Karpas-422 (cell line): Measurements from ENCODE around the gene P2RX5. TPM values are rescaled to one million over a fixed set of nuclear protein-coding genes. Genes with fewer than 3 reads are reported as not detected.

ENCODE experiments used
- DNase-seq: peaks from one replicate; pipeline ENCODE4 v3.0.0-alpha.2; 2015
- H2AFZ ChIP-seq: fragments of 200-600 bp; sonication (generic); 2 replicates; pipeline ENCODE4 v1.6.1; 2014; ENCODE audit warnings: antibody characterized with exemption, low read length, mixed read lengths
- H3K27ac ChIP-seq: fragments of 200-600 bp; sonication (generic); 2 replicates; pipeline ENCODE4 v1.5.1; 2014; ENCODE audit warnings: mild to moderate bottlenecking, low read length, moderate library complexity
- H3K27me3 ChIP-seq: fragments of 200-600 bp; sonication (generic); 2 replicates; pipeline ENCODE4 v1.6.1; 2014; ENCODE audit warnings: low read length, mixed read lengths
- H3K36me3 ChIP-seq: fragments of 200-600 bp; sonication (generic); 2 replicates; pipeline ENCODE4 v1.6.1; 2014; ENCODE audit warnings: low read length, mixed read lengths; ENCODE audit not compliant: insufficient read depth
- H3K4me1 ChIP-seq: fragments of 200-600 bp; sonication (generic); 2 replicates; pipeline ENCODE4 v1.6.1; 2014; ENCODE audit warnings: mild to moderate bottlenecking, low read length, mixed read lengths
- H3K4me2 ChIP-seq: fragments of 200-600 bp; sonication (generic); 2 replicates; pipeline ENCODE4 v1.6.1; 2014; ENCODE audit warnings: low read length, low read depth, mild to moderate bottlenecking; ENCODE audit not compliant: poor library complexity, severe bottlenecking
- H3K4me3 ChIP-seq: fragments of 200-600 bp; sonication (generic); 2 replicates; pipeline ENCODE4 v1.5.1; 2014; ENCODE audit warnings: mild to moderate bottlenecking, antibody characterized with exemption, low read length, mixed read lengths
- H3K79me2 ChIP-seq: fragments of 200-600 bp; sonication (generic); 2 replicates; pipeline ENCODE4 v1.6.1; 2014; ENCODE audit warnings: mild to moderate bottlenecking, low read length, mixed read lengths
- H3K9ac ChIP-seq: fragments of 200-600 bp; sonication (generic); 2 replicates; pipeline ENCODE4 v1.6.0; 2014; ENCODE audit warnings: low read length
- H3K9me2 ChIP-seq: fragments of 200-600 bp; sonication (generic), shearing (Covaris generic); replicated peaks from 2 replicates; pipeline ENCODE4 v1.6.0; 2014; ENCODE audit warnings: mild to moderate bottlenecking, low read length, moderate library complexity; ENCODE audit not compliant: insufficient read depth
- H3K9me3 ChIP-seq: fragments of 300-700, 200-600 bp; sonication (generic); 2 replicates; pipeline ENCODE4 v1.6.1; 2014; ENCODE audit warnings: low read length, mixed read lengths
- H4K20me1 ChIP-seq: fragments of 200-600 bp; sonication (generic); 2 replicates; pipeline ENCODE4 v1.6.1; 2014; ENCODE audit warnings: mild to moderate bottlenecking, antibody characterized with exemption, low read length, low read depth; ENCODE audit not compliant: insufficient read depth
- total RNA-seq: library from RNA; depleted of rRNA; stranded (reverse); fragments of >200 nt; shearing (Covaris generic); gene quantifications from 2 replicates; pipeline ENCODE4 v1.2.3, GENCODE V29; 2014; ENCODE audit warnings: low replicate concordance

The P2RX5 gene
- total RNA-seq, 1 experiment from 2014 or later = 60.4 TPM

DNA sequence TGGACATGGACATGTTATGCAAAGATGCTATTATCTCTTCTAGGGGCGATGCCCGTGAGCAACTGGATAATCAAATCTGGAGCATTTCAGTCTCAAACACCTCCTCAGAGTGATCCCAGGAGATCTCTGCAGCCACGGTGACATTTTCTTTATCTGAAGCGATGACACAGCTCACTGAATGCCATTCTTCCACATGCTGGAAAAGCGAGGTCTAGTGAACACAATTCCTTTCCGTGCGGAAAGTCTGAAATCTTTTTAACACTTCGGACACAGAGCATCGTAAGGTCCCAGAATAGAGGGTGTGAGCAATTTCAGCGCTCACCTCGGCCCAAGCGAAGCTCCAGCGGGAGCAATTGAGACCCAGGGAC lies 27.2 kb upstream of the P2RX5 start:
- Histone ChIP-seq H3K9me2 (no peaks in the 10 kb centered on the region), H4K20me1 (peaks cover 20% of the 10 kb centered on the region), H3K4me2 (peak overlapping the region; percentile 94), H3K9me3 (no peaks in the 10 kb centered on the region), H3K27ac (peak overlapping the region; percentile 86), H3K79me2 (peaks cover 45% of the 10 kb centered on the region), H3K4me3 (peak overlapping the region; percentile 97), H3K27me3 (no peaks in the 10 kb centered on the region), H3K9ac (peak overlapping the region; percentile 97), H2AFZ (peak overlapping the region; percentile 73; the same call in 1 of the 2 replicates), H3K4me1 (peaks cover 40% of the 10 kb centered on the region), H3K36me3 (peaks cover 21% of the 10 kb centered on the region)
- DNase-seq = peak; percentile 82

DNA sequence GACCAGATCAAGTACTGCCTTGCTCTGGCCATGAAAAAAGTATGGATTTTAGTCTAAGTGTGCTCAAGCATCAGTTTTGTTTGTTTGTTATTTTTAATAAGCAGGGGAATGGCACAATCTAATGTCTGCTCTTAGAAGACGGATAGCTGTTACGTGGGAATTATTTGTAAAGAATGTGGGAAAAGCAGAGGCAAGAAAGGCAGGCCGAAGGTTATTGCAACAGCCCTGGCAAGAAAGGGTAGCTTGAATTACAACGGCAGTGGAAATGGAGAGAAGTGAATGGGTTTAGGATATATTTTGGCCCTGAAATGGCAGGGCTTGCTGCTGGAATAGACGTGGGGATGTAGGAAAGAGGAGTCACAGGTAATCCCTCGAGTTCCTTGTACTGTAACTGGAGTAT lies 26.8 kb upstream of the P2RX5 start:
- Histone ChIP-seq H2AFZ (no peak overlapping the region), H4K20me1 (peaks cover 20% of the 10 kb centered on the region), H3K9me2 (no peaks in the 10 kb centered on the region), H3K27ac (peak overlapping the region; percentile 86), H3K79me2 (peaks cover 42% of the 10 kb centered on the region), H3K4me3 (peak overlapping the region; percentile 97), H3K4me1 (peaks cover 37% of the 10 kb centered on the region), H3K4me2 (peak overlapping the region; percentile 94), H3K9me3 (no peaks in the 10 kb centered on the region), H3K36me3 (peaks cover 21% of the 10 kb centered on the region), H3K27me3 (no peaks in the 10 kb centered on the region), H3K9ac (peak overlapping the region; percentile 97)
- DNase-seq = no peak

DNA sequence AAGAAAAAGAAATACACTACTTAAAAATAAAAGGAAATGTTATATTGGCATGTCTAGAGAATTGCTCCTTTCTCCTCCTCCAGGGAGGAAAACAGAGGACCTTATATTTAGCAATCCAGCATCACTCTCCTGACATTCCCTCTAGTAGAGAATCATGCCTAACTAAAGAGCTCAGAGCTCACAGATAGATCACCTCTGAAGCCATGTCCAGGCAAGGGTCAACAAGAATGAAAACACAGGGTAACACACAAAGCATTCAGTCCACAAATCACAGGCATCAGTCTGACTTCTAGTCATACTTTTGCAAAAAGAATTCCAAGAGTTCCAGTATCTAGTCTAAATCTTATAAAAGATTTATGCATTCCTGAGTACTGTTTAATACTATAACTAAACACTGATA lies 23.3 kb upstream of the P2RX5 start:
- Histone ChIP-seq H3K4me2 (no peak overlapping the region), H3K36me3 (peaks cover 29% of the 10 kb centered on the region; the same call in 1 of the 2 replicates), H3K9me2 (no peaks in the 10 kb centered on the region), H3K4me1 (peaks cover 14% of the 10 kb centered on the region), H4K20me1 (0 out of 2 replicates have a peak, but pooled peaks cover under 1% of the 10 kb centered on the region), H3K4me3 (no peak overlapping the region), H3K27me3 (no peaks in the 10 kb centered on the region), H3K9me3 (no peaks in the 10 kb centered on the region), H2AFZ (no peak overlapping the region), H3K9ac (no peak overlapping the region), H3K79me2 (peaks cover 18% of the 10 kb centered on the region), H3K27ac (no peak overlapping the region)
- no peak for DNase-seq

DNA sequence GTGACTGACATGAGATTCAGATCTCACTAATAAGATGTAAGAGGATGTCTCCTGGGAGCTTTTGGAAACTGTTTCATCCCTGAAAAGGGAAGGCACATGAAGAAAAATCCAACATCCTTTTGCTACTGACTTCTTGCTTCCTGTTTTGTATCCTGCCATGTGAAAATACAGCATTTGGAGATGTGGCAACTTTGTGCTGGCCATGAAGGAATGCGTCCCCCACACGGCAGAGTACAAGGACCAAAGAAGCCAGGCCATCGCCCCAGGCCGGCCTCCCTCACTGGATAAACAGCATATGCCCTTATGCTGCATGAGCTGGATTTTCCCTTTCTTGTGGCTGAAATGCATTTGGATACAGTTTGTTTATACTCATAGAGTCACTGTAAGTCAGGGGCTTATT lies 22.2 kb upstream of the P2RX5 start:
- no peak overlapping the region for H3K4me2 ChIP-seq
- no peak overlapping the region for H2AFZ ChIP-seq
- H3K4me3 ChIP-seq = no peak overlapping the region
- no peaks in the 10 kb centered on the region for H3K27me3 ChIP-seq
- H4K20me1 ChIP-seq = no peaks in the 10 kb centered on the region
- H3K36me3 ChIP-seq = peaks cover 29% of the 10 kb centered on the region; the same call in 1 of the 2 replicates
- H3K4me1 ChIP-seq = peaks cover 14% of the 10 kb centered on the region
- H3K9me2 ChIP-seq = no peaks in the 10 kb centered on the region
- no peak overlapping the region for H3K27ac ChIP-seq
- H3K79me2 ChIP-seq = peaks cover 9% of the 10 kb centered on the region
- no peaks in the 10 kb centered on the region for H3K9me3 ChIP-seq
- no peak overlapping the region for H3K9ac ChIP-seq
- DNase-seq = no peak

DNA sequence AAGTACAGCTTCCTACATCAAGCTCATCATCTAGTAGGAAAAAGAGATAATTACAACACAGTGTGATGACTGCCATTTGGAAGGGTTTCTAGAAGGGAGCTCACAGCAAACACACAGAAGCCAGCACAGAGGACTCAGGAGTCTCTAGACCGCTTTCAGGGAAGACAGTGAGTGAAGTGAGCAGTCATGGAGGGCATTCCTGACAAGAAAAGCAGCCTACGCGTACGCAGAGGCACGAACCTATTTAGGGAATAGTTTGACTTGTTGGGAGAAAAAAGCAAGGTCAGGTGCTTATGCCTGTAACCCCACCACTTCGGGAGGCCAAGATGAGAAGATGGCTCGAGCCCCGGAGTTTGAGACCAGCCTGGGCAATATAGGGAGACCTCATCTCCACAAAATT lies 19.3 kb upstream of the P2RX5 start:
- H3K27ac ChIP-seq = no peak overlapping the region
- H3K4me3 ChIP-seq = no peak overlapping the region
- H3K36me3 ChIP-seq = peaks cover 29% of the 10 kb centered on the region; the same call in 1 of the 2 replicates
- H3K9me2 ChIP-seq = no peaks in the 10 kb centered on the region
- no peaks in the 10 kb centered on the region for H3K27me3 ChIP-seq
- DNase-seq = no peak
- no peaks in the 10 kb centered on the region for H3K79me2 ChIP-seq
- no peaks in the 10 kb centered on the region for H3K9me3 ChIP-seq
- H2AFZ ChIP-seq = no peak overlapping the region
- peaks cover 13% of the 10 kb centered on the region for H3K4me1 ChIP-seq
- no peak overlapping the region for H3K4me2 ChIP-seq
- H4K20me1 ChIP-seq = no peaks in the 10 kb centered on the region
- H3K9ac ChIP-seq = no peak overlapping the region

DNA sequence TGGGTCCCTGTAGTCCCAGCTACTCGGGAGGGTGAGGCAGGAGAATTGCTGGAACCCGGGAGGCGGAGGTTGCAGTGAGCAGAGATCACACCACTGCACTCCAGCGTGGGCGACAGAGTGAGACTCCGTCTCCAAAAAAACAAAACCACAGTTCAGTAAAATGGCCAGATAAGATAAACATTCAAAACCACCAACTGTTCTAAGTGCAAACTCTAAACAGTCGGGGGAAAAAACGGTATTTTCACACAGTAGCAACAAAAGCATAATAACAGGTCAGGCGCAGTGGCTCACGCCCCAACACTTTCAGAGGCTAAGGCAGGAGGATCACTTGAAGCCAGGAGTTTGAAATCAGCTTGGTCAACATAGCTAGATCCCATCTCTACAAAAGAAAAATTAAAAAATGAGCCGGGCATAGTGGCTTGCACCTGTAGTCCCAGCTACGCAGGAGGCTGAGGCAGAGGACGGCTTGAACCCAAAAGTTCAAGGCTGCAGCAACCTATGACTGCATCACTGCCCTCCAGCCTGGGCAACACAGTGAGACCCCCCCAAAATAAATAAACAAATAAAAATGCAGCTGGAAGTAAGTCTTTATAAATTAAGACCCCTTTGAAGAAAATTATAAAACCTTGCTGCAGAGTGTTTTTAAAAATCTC lies 17.0 kb upstream of the P2RX5 start:
- DNase-seq = no peak
- H3K4me1 ChIP-seq = peaks cover 18% of the 10 kb centered on the region
- H3K36me3 ChIP-seq = peaks cover 24% of the 10 kb centered on the region; the same call in 1 of the 2 replicates
- H2AFZ ChIP-seq = no peak overlapping the region
- H3K4me3 ChIP-seq = no peak overlapping the region
- no peak overlapping the region for H3K9ac ChIP-seq
- H3K4me2 ChIP-seq = no peak overlapping the region
- H3K9me2 ChIP-seq = no peaks in the 10 kb centered on the region
- H3K79me2 ChIP-seq = no peaks in the 10 kb centered on the region
- H3K27me3 ChIP-seq = no peaks in the 10 kb centered on the region
- H3K9me3 ChIP-seq = no peaks in the 10 kb centered on the region
- no peaks in the 10 kb centered on the region for H4K20me1 ChIP-seq
- no peak overlapping the region for H3K27ac ChIP-seq

DNA sequence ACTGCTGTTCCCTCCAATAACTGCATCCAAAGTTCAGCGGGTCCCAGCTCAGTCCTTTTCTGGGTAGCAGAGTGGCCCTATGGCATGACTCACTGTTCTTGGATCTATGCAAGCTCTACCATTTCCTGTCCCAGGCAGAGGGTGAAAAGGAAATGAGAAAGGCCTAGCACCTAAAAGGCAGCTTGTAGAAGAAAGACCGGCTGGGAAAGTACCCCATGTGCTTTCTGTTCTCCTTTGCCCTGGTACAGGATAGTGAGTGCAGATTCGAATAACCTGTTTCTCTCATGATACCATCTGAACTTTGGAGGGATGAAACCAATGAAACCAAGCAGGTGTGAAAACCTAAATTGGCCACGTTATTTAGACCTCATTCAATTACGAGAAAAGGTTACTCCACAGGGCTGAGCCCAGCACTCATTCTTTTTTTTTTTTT lies 15.0 kb upstream of the P2RX5 start:
- H3K4me1 ChIP-seq = peaks cover 18% of the 10 kb centered on the region
- H4K20me1 ChIP-seq = no peaks in the 10 kb centered on the region
- H3K9me3 ChIP-seq = no peaks in the 10 kb centered on the region
- H3K9ac ChIP-seq = no peak overlapping the region
- H3K79me2 ChIP-seq = no peaks in the 10 kb centered on the region
- no peak overlapping the region for H3K27ac ChIP-seq
- H3K36me3 ChIP-seq = peaks cover 11% of the 10 kb centered on the region; the same call in 1 of the 2 replicates
- H3K4me3 ChIP-seq = no peak overlapping the region
- no peaks in the 10 kb centered on the region for H3K9me2 ChIP-seq
- no peaks in the 10 kb centered on the region for H3K27me3 ChIP-seq
- H3K4me2 ChIP-seq = no peak overlapping the region
- DNase-seq = peak; percentile 67
- H2AFZ ChIP-seq = no peak overlapping the region

DNA sequence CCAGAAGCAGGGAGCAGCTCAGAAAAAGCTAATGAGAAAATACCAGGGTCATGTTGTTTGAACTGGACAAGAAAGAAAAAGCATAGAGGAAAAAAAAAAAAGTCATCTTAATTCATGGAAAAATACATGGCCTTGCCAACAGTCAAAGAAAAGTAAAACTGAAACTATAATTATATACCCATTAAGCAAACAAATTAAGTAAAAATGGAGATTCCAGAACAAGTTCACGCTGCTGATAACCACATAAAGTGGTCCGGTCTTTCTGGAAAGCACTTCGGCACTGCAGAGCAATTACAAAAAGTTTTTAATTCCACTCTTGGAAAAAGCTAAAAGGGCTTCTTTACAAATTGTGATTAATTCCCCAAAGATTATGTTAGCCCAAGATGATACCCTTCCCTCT lies 12.4 kb upstream of the P2RX5 start:
- H3K9ac ChIP-seq = no peak overlapping the region
- H3K4me1 ChIP-seq = peaks cover 12% of the 10 kb centered on the region
- no peaks in the 10 kb centered on the region for H3K79me2 ChIP-seq
- H3K4me3 ChIP-seq = no peak overlapping the region
- no peak overlapping the region for H3K27ac ChIP-seq
- no peaks in the 10 kb centered on the region for H3K9me3 ChIP-seq
- DNase-seq = no peak
- no peaks in the 10 kb centered on the region for H4K20me1 ChIP-seq
- no peaks in the 10 kb centered on the region for H3K27me3 ChIP-seq
- no peaks in the 10 kb centered on the region for H3K36me3 ChIP-seq
- no peak overlapping the region for H2AFZ ChIP-seq
- H3K4me2 ChIP-seq = no peak overlapping the region
- no peaks in the 10 kb centered on the region for H3K9me2 ChIP-seq
